Gastroesophageal sphincter (tissue), 3 donors: ENCODE results near the gene MAN1A2.

Source experiments
- CTCF ChIP-seq, 4 experiments: fragments of 200-600 bp in 2 of 4; fragments of 450-650 bp in 2 of 4; sonication (generic) in 1 of 4; IDR thresholded peaks; one replicate each; pipeline ENCODE4 v1.5.1; 2017 to 2019; ENCODE audit warnings: antibody characterized with exemption in 4 of 4, mild to moderate bottlenecking in 2 of 4, moderate library complexity in 2 of 4
- EP300 ChIP-seq: sonication (generic); formaldehyde crosslinking; IDR thresholded peaks from one replicate; pipeline ENCODE4 v1.6.1; 2017; ENCODE audit warnings: antibody characterized with exemption, mild to moderate bottlenecking

GRCh38 chr1:117341123-117341522 lies 26.1 kb upstream of the MAN1A2 start:
- TF ChIP-seq CTCF (IDR thresholded peaks at IDR 0.05) (no peak), EP300 (no peak)
